DOHH2 (cell line): ENCODE results near the gene MAJIN.

Source experiments
- EZH2phosphoT487 ChIP-seq: fragments of 200-600 bp; sonication (generic); IDR thresholded peaks from 2 replicates; pipeline ENCODE4 v1.6.1; 2017; ENCODE audit warnings: borderline replicate concordance, mild to moderate bottlenecking, antibody characterized with exemption, low read length, moderate library complexity, mixed read lengths
- TF ChIP-seq, protein P1 (sequence below): fragments of 200-600 bp; sonication (generic); IDR thresholded peaks from one replicate; pipeline ENCODE4 v1.5.1; 2014; ENCODE audit warnings: antibody characterized with exemption, mild to moderate bottlenecking, low read depth, low read length; ENCODE audit not compliant: poor library complexity, severe bottlenecking

DNA sequence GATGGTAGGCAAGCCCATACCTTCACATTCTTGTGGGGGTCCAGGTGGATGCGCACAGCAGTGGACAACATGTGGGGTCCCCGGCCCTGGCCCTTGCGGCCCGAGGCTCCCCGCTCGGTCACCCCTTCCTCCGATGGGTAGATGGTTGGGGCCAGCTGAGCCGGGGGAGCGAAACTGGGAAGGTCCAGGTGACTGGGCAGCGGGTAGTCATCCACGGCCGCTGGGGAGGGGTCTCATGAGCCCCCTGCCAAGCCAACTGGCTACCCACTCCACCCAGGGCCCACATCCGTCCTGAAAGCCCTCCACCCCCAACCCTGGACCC lies 65.6 kb downstream of the MAJIN start:
- TF ChIP-seq, protein P1, sequence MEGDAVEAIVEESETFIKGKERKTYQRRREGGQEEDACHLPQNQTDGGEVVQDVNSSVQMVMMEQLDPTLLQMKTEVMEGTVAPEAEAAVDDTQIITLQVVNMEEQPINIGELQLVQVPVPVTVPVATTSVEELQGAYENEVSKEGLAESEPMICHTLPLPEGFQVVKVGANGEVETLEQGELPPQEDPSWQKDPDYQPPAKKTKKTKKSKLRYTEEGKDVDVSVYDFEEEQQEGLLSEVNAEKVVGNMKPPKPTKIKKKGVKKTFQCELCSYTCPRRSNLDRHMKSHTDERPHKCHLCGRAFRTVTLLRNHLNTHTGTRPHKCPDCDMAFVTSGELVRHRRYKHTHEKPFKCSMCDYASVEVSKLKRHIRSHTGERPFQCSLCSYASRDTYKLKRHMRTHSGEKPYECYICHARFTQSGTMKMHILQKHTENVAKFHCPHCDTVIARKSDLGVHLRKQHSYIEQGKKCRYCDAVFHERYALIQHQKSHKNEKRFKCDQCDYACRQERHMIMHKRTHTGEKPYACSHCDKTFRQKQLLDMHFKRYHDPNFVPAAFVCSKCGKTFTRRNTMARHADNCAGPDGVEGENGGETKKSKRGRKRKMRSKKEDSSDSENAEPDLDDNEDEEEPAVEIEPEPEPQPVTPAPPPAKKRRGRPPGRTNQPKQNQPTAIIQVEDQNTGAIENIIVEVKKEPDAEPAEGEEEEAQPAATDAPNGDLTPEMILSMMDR = no peak
- no peak for TF ChIP-seq EZH2phosphoT487
